Activated T-cell treated with anti-CD3 and anti-CD28 coated beads for 48 hours (primary cell): Measurements from ENCODE around the gene UPK3A.
"Not testable (repeated sequence)": the region's sequence is repeated elsewhere in the genome, so short reads cannot be mapped to it uniquely, and the experiment has no call there.

ENCODE experiments used
- DNase-seq: peaks from one replicate; pipeline ENCODE4 v3.0.0-alpha.2; 2020; ENCODE audit warnings: low read depth

The UPK3A gene

DNA sequence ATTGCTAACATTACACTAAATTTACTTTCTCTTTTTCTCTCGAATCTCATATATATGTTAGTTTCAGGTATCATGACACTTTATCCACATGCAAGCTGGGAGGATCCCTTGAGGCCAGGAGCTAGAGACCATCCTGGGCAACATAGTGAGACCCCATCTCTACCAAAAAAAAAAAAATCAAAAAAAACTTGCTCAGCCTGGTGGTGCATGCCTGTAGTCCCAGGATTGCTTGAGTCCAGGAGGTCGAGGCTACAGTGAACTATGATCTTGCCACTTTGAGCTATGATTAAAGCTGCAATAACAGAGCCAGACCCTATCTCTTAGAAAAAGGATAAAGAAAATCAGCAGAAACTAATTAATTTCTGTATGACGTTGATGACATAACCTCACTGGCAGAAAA, 3.7 kb upstream of the UPK3A start:
- DNase-seq = no peak

DNA sequence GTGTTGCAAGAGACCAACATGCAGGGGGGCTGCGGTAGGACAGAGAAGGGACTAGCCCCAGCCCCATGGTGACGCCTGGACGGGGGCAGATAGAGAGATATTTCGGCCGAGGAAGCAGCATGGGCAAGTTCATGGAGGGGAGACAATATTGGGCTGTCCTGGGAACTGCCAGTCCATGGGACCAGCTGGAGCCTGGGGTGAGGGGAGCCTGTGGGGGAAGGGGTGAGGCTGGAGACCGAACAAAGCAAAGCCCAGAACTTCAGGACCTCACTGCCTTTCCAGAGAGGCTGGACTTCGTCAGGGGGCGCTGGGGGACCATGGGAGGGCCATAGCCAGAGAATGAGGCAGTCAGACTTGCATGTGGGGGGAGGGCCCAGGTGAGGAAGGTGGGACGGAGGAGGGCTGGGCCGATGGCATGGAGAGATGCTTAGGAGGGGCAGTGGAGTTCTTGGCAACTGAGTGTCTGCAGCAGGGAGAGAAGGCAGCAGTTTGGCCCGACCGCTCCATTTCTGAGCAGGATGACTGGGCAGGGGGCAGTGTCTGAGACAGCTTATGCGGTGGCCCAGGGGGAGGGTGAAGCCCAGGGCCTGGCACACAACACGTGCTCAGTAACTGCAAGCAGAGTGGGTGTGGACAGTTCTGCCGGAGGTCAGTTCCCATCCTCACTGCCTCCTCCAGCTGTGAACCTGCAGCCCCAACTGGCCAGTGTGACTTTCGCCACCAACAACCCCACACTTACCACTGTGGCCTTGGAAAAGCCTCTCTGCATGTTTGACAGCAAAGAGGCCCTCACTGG, 712 bp downstream of the UPK3A start:
- DNase-seq = no peak

GRCh38 chr22:45286854-45287551, 2.3 kb downstream of the UPK3A start:
- DNase-seq = no peak

- no peak for DNase-seq
Measured at GRCh38 chr22:45290410-45290936, 5.7 kb downstream of the UPK3A start.

DNA sequence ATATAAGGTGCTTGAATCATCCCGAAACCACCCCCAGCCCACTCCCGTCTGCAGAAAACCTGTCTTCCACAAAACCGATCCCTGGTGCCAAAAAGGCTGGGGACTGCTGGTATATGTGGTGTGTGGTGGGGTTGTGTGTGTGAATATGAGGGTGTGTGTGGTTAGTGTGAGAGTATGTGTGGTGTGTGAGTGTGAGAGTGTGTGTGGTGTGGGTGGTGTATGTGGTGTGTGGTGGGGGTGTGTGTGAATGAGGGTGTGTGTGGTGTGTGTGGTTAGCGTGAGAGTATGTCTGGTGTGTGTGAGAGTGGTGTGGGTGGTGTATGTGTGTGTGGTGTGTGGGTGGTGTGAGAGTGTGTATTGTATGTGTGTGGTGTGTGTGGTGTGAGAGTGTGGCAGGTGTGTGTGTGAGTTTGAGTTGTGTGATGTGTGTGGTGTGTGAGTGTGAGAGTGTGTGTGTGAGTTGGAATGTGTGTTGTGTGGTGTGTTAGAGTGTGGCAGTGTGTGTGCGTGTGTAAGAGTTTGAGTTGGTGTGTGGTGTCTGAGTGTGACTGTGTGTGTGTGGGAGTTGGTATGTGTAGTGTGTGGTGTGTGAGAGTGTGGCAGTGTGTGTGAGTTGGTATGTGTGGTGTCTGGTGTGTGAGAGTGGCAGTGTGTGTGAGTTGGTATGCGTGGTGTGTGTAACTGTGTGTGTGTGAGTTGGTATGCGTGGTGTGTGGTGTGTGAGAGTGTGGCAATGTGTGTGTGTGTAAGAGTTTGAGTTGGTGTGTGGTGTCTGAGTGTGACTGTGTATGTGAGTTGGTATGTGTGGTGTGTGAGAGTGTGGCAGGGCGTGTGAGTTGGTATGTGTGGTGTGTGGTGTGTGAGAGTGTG, 6.5 kb downstream of the UPK3A start:
- no peak for DNase-seq

- DNase-seq = no peak
Measured at GRCh38 chr22:45291931-45292290, 7.2 kb downstream of the UPK3A start.

DNA sequence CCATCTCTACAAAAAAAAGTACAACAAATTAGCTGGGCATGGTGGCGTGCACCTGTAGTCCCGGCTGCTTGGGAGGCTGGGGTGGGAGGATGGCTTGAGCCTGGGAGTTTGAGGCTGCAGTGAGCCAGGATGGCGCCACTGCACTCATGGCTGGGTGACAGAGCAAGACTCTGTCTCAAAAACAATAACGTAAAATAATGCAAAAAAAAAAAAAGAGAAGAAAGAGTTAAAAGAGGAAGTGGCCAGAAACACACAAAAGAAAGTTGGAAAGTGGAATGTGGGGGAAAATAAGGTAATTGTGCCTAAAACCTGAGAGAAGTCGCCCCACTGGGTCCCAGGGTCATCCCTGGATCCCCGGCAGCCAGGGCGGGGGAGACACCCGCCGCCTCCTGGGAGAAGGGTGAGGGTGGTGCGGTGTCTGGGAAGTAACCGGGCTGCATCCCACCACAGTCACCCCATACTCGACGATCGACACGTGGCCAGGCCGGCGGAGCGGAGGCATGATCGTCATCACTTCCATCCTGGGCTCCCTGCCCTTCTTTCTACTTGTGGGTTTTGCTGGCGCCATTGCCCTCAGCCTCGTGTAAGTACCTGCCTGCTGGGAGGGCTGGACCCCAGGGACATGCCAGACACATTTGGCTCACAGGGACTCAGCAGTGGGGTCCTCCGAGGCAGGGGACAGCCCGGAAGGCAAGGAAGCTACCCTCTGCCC, 8.1 kb downstream of the UPK3A start:
- DNase-seq = no peak

DNA sequence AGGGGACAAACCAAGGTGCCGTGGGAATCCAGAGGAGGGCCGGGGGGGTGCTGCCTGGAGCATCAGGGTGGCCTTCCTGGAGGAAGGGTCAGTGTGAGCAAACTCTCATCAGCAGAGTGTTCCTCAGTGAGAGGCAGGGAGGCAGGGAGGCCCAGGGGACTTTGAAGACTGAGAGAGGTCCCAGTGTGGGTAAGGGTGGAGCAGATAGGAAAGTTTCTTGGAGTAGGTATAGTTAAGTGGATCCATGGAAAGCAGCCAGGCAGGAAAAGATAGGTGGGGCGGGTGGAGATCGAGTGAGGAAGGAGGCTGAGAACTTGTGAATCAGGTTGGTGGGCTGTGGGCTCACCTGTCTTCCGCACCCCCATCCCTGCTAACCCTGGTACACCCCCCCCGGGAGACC, 9.3 kb downstream of the UPK3A start:
- DNase-seq = no peak

GRCh38 chr22:45295004-45295403, 10.3 kb downstream of the UPK3A start:
- DNase-seq = not testable (repeated sequence)

- DNase-seq = no peak
Measured at GRCh38 chr22:45295492-45295891, 10.7 kb downstream of the UPK3A start.

GRCh38 chr22:45296628-45297297, 12.0 kb downstream of the UPK3A start:
- no peak for DNase-seq

DNA sequence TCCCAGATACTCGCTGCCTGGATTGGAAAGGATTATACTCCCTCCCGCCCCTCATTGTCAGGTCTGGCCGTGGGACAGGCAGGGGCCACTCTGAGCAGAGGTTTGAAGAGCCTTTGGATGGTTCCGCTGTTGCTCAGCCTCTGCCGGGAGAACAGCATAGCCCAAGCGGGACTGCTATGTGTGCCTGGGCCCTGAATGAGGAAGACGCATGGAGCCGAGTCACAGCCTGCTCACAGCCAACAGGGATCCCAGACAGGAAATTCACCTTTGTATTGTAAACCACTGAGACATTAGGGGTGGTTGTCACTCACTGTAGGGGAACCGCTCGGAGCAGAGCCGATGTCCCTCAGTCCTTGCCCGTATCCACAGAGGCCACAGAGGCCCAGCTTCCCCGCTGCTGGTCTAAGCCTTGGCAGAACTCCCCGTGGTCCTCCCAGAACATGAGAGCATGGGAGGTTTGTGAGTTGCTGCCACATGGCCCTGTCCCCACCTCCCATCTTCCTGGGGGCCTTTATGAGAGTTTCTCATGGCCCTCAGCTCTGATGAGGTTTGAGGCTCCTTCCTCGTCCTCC, 14.3 kb downstream of the UPK3A start:
- no peak for DNase-seq

DNA sequence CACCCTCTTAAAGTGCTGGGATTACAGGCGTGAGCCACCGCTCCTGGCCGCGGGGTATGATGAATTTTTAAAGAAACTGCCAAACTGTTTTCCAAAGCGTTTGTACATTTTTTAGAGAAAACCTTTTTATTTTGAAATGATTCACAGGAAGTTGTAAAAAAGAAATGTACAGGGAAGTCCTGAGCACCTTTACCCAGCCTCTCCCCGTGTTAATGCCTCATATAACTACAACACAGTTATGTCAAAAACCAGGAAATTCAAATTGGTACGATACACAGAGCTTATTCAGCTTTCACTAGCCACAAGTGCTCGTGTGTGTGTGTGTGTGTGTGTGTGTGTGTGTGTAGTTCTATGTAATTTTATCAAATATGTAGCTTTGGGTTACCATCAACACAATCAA, 18.0 kb downstream of the UPK3A start:
- no peak for DNase-seq

DNA sequence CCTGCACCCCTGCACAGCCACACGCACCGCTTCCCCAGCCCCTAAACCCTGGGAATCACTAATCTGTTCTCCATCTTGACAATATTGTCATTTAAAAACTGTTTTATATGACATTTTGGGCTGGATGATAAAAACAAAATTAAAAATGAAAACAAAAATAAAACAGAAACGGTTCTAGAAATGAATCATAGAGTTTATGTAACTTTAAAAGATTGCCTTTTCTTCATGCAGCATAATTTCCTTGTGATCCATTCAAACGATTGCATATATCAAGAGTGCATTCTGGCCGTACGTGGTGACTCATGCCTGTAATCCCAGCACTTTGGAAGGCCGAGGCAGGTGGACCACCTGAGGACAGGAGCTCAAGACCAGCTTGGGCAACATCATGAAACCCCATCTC, 18.4 kb downstream of the UPK3A start:
- no peak for DNase-seq

DNA sequence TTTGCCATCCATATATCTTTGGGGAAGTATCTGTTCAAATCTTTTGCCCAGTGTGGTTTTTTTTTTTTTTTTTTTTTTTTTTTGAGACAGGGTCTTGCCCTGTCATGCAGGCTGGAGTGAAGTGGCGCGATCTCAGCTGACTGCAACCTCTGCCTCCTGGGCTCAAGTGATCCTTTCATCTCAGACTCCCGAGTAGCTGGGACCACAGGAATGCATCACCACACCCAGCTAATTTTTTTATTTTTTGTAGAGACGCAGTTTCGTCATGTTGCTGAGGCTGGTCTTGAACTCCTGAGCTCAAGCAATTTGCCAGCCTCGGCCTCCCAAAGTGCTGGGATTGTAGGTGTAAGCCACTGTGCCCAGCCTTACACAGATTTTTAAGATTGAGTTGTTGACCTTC, 20.2 kb downstream of the UPK3A start:
- DNase-seq = no peak

- DNase-seq = no peak
Measured at GRCh38 chr22:45305456-45306075, 20.8 kb downstream of the UPK3A start.

DNA sequence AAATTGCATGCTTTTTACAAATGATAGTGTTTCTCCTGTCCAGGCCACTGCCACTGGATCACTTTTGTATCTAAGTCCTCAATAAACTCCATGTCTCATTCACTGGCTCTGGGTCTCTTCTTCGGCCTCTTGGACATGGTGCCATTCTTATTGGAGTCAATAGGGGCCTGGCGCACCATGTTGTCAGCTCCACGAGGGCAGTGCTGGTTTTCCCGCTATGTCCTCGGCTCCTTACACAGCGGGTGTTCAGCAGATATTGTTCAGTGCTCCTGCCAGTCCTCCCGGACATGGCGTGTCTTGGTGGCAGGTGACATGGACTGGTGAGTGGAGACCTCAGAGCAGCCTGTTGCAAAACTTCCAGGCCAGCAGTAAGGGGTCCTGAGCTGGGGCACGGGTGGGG, 21.4 kb downstream of the UPK3A start:
- no peak for DNase-seq

GRCh38 chr22:45308391-45308956, 23.7 kb downstream of the UPK3A start:
- no peak for DNase-seq

DNA sequence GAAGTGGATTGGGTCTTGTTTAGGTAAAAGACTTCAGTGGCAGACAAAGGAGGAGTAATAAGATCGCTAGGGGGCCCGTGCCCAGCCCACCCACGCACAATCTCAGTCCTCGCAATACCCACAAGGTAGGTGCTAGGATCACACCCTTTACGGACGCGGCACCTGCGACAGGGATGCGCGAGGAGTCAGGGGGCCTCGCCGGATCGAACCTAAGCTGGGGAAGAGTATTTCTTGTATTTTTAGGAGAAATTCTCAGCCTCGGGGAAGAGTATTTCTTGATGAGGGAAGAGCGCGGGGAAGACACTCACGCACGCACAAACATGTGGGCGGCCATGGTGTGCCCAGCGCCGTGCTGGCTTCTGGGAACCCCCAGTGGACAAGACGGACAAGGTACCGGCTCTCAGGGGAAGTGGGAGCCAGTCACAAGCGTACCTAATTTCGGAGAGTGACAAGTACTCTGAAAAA, 24.2 kb downstream of the UPK3A start:
- DNase-seq = no peak
